Cardiac septum (tissue), 1 donor: ENCODE results near the gene SH3RF3. TPM values are rescaled to one million over a fixed set of nuclear protein-coding genes. Genes with fewer than 3 reads are reported as not detected.

Experiments used
- DNase-seq: peaks from one replicate; pipeline ENCODE4 v3.0.0-alpha.2; 2020; ENCODE audit warnings: low spot score
- intact Hi-C: fragments of 100-400 bp; cut with DNase I; formaldehyde crosslinking; loops from one replicate; pipeline ENCODE4 v1.14.0; 2022
- total RNA-seq: library from RNA; stranded (reverse); fragmentation: NEBNext Ultra II Directional; extraction: Animal tissue kit (Norgen Biotek cat#: 25700); gene quantifications from one replicate; pipeline ENCODE4 v1.2.1, GENCODE V29; 2021
- donor health status: DM: no; HTN: no; CAD: no.

SH3RF3 gene
- total RNA-seq, 1 donor from 2014 or later = 11.2 TPM

DNA sequence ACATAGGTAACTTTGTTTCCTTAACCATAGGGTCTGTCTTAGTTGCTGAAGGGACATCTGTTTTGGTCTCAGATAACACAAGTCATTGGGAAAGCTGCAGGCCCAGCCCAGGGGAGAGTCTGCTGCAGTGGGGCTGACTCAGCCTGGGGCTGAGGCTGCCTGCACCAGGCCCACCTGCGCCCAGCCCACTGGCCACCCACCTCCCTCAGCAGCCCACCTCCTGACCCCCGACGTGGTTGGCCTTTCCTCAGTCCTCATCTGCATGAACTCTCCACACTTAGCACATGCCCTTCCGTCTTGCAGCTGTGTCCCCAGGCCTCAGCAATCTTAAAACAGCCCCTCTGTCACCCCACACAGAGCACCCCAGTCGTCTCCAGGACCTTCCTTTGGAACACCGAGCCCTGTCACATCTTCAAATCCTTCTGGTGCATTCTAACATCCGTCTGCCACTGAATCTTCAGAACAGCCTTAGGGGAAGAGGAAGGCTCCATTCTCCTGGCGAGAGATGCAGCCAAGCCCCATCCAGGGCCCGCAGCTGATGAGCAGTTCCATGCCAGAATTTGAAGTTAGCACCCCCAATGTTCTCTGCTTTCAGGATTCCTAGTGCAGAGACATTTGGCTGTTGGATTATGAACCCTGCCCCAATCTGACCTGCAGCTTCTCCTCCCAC is 253.4 kb downstream of the SH3RF3 start:
- no peak for DNase-seq
- intact Hi-C loops = loop anchor here (2.0 to 10.0 kb wide), 3 partner anchors 64 to 255 kb away; partner anchors contain the start of gene SH3RF3

DNA sequence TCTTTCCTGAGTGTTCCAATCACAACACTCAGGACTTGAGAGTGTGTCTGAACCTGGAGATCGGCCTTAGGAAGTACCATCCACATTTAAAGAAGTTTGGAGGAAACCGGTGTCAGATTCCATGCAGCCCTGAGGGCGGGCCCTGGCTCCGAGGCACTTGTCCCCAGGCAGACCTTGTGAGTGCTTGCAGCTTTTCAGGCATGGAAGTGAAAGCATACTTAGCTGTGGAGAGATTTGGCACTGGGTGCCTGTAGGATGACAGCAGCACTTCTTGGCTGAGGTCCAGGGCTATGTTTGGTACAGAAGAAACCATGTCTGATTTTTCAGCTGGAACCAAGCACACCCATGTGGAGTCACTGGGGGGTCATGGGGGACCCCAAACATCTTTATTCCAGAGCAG is 253.9 kb downstream of the SH3RF3 start:
- peak; percentile 80 for DNase-seq
- intact Hi-C loops = loop anchor here (2.0 to 10.0 kb wide), 3 partner anchors 64 to 256 kb away; partner anchors contain the start of gene SH3RF3

DNA sequence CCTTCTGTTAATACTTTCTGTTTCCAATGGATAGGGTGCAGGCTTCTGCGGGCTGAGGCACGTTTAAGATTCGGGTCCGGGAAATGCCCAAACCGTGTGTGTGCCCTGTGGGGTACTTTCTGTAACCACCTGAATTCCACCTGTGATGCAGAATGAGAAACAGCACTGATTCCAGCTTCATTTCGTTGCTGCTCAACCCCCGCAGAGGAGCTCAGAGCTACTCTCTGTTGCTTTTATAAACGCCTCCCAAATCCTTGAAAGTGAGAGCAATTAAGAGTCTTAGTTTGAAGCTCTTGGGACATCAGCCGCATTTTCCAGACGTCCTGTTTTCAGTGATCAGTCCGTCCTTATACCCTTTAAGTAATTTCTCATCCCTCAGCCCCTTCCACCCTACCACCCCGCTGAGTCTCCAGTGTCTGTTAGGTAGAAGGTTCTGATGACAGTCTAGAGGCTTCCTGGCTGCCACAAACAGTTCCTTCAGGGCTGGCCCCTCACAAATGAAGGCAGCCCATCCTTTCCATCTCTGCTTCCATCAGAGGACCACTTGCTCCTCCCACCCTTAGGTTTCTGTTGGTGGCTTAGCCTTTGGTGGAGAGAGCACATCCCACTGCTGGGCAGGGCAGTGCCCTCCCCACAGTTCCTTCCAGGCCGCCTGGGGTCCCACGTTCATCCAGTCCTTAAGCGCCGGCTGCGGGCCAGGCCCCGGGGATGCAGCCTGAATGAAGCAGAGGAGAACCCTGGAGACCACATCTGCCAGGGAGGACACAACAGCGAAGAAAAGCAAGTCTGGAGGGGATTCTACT is 254.7 kb downstream of the SH3RF3 start:
- intact Hi-C loops = loop anchor here (2.0 to 10.0 kb wide), 3 partner anchors 65 to 256 kb away; partner anchors contain the start of gene SH3RF3
- DNase-seq = peak; percentile 59

DNA sequence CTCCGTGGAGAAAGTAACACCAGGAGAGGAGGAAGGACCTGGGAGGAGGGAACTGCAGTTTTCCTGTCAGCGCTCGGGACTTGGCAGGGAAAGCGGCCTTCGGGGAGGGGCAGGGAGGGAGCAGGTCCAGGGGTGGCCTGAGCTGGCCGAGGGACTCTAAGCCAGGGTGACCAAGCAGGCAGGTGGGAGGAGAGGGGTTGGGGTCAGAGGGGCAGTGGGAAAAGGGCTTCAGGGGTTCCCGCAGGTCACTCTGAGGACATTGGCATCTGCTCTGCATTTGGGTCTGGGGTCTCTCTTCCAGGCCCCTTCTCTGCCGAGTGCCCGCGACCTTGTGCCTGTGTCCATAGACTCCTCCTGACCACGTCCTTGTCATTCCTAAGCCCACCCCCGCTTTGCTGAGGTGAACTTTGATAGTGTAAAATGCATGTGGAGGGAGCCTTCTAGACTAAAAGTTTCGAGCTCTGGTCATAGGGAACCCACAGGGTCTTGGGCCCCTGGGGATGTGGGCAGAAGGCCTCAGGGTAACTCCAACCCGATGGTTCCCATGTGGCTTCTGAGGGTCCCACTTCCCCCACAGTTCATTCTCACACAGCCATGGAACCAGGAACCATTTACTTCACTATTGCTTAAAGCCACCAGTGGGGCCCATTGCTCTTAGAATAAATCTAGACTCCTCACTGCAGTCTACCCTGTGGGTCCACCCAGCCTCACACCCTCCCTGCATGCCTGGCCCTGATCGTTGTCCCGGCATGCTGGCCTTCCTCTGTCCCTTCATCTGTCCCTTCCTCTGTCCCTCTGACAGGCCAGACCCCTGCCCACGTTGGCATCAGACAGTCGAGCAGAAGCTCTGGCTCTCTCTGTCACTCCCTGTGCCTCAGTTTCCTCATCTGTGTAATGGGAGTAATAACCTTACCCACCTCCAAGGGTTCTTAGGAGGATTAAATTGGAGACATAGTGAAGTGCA is 255.6 kb downstream of the SH3RF3 start:
- DNase-seq = peak; percentile 80
- intact Hi-C loops = loop anchor here (5.0 to 10.0 kb wide), 2 partner anchors 100 to 257 kb away; partner anchors contain the start of gene SH3RF3

DNA sequence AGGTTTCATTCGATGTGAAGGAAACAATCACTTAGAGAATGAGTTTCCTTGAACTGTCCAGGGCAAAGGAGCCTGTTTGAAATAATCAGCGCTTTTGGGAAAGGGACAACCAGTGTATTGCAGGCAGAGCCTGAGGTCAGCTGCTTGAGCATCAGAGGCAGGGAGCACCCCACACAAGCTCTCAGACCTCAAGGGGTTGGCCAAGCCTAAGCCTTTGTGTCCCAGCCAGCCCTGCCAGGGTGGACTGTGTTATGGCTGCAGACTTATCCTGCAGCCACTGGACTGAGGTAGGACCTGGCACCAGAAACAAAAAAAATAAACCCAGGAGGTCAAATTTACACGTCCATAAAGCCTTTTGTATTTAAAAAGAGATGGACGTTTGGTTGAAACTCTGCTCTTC is 256.5 kb downstream of the SH3RF3 start:
- DNase-seq = peak; percentile 50
- intact Hi-C loops = loop anchor here (10.0 kb wide), 1 partner anchor 101 kb away; no protein-coding TSS in a partner anchor

DNA sequence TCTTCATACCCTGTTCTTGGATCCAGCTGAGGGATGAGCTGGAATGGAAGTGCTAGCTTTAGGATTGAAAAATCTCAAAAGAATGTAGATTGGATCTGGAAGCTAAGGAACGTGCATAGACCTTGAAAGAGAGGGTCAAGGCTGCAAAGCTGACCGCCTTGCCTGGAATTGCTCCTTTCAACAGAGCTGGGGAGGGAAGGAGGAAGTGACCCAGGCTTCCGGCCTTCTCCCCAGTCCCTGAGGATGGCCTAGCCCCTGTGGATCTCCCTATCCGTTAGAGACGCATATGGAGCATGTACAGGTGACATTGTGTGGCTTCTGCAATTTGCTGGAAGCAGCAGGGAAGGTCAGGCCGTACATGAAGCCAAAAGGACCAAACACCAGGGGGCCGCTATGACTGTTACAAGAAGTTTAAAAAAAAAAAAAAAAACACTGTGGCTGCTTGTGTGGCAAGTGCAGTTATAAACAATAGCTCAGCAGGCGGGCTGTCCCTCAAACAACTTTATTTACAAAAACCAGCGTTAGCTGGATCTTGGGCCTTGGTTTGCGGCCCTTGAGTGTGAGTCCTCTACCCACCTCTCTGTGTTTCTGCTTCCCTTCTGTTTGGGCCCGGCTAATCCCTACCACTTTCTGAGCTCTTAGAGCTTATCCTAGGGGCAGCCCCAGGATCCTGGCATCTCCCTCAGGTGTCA is 257.1 kb downstream of the SH3RF3 start:
- intact Hi-C loops = loop anchor here (10.0 kb wide), 1 partner anchor 101 kb away; no protein-coding TSS in a partner anchor

DNA sequence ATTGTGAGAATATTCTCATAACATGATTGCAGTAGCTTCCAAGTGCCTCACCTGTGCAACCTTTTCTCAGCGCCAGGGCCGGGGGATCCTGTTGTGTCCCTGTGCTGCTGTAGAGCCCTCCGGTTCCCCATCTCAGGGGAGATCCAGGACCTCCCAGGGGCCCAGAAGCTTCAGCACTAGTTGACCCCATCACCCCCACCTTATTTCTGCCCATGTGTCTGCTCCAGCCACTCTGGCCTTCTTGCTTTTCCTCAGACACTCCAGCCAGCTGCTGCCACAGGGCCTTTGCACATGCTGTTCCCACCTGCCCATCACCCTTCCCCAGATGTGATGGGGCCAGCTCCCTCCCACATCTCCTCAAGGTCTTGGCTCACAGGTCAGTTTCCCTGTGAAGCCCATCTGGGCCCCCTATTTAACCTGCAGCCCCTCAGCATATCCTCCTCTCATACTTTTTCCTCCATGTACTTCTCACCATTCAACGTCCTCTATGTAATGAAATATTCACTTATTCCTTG is 258.3 kb downstream of the SH3RF3 start:
- DNase-seq = no peak
- intact Hi-C loops = loop anchor here (10.0 kb wide), 1 partner anchor 102 kb away; no protein-coding TSS in a partner anchor

More for the DNA sequence above, 257.1 kb downstream of the SH3RF3 start:
- peak; percentile 36 for DNase-seq

DNA sequence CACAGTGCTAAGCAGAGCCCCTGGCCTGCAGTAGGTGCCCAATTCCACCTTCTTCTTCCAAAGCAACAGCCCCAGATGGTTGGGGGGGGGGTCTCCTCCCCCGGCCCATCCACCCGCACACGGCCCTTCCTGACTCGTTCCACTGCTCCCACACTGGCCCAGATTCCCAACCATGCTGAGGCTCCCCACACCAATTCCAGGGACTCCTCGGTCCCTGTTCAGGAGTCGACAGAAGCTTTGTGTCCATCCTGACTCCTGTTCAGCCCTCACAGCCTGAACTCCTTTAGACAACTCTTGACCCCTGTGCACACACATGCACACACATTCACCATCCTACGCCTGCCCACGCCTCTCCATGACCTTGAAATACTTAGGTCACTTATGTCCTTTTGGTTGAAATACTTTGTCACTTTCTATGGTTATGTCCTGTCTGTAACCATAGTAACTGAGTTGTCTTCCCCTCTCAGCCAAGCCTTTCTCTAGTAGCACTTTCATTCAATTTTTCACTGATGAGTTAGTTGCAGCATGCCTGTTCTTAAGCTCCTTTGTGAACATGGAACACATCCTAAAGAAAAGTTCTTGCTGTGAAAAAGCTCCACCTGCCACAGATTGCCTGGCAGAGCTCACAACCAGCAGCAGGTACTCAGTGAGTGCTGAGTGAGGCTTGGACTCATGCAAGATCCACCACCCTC is 258.9 kb downstream of the SH3RF3 start:
- intact Hi-C loops = loop anchor here (10.0 kb wide), 1 partner anchor 103 kb away; no protein-coding TSS in a partner anchor
- DNase-seq = no peak

DNA sequence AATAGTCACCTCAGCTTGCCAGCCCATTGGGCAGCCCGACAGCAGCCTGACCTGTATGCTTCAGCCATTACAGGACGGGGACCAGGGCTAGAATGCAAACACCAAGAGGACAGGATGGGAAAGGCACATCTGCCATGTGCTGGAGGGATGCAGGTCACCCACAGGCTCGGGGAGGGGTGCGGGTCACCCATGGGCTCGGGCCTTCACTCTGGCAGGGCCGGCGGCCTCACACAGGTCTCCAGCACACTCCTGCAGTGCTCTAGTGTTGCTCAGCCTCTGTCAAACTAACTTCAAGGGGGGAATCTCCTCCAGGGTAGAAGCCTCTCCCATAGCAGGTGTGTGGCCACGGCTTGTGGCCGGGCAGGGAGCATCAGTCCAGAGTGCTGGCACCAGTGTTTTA is 262.2 kb downstream of the SH3RF3 start:
- no peak for DNase-seq
- intact Hi-C loops = no loop called here

DNA sequence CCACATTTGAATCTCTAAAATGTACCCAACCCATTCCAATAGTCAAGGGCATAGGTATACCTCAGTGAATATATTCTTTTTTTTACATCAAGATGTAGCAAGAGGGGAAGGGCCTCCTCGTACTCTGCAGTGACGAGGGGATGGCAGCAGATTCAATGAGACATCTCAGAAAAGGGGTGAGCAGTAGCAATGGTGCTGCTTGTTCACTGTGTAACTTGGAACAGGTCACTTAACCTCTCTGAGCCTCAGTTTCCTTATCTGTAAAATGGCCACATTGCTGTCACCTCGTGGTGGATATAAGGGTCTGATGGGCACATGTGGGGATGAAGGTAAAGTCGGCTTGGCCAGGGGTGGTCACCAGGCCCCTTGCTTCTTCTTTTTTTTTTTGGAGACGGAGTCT is 263.1 kb downstream of the SH3RF3 start:
- DNase-seq = no peak
- intact Hi-C loops = no loop called here

DNA sequence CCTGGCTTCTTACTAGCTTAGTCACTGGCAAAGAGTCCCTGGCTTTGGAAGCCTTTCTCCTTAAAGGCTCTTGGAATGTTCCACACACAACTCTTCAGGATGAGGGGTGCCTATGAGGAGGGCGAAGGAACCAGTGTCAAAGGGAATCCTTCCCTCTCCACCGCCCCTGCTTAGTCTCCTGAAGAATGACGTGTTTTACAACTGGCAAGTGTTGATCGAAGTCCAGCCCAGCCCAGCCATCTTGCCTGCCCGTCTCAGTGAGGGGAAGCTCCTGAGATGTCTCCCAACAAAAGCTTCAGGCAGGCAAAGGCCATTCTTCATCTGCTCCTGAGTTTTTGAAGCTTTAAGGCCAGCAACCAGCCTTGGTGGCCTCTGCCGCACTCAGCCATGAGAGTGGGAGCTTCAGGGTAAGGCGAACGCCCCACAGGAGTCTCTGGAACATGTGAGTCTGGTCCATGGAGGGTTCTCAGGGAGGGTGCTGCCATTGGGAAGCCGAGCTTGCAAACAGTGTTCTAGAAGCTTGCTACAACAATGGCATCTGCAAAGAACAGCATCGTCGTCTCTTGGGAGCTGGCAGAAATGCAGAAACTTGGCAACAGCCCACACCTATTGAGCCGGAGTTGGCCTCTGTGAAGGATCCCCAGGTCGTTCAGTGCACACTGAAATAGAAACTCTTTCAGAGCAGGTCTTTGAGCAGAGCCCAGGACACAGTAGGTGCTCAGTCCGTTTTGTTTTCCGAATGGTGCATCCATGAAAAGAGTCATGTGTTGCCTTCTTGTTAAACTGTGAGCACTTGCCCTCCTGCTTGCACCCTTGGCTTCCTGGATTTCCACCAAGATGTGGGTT is 264.0 kb downstream of the SH3RF3 start:
- intact Hi-C loops = no loop called here

DNA sequence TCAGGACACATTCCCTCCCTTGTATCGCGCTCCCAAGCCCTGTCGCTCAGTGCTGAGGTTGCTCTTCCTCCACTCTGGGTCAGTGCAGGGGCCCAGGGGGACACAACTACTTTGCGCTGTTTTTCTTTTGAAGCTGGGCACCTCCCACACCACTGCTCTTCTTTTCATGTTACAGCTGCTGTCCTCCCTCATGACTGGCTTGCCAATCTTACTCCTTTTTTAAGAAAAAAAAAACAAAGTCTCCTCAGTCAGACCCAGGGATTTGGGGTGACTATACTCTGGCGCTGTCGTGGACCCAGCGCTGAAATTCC is 264.6 kb downstream of the SH3RF3 start:
- intact Hi-C loops = no loop called here
- no peak for DNase-seq

More for the DNA sequence above, 264.0 kb downstream of the SH3RF3 start:
- no peak for DNase-seq

DNA sequence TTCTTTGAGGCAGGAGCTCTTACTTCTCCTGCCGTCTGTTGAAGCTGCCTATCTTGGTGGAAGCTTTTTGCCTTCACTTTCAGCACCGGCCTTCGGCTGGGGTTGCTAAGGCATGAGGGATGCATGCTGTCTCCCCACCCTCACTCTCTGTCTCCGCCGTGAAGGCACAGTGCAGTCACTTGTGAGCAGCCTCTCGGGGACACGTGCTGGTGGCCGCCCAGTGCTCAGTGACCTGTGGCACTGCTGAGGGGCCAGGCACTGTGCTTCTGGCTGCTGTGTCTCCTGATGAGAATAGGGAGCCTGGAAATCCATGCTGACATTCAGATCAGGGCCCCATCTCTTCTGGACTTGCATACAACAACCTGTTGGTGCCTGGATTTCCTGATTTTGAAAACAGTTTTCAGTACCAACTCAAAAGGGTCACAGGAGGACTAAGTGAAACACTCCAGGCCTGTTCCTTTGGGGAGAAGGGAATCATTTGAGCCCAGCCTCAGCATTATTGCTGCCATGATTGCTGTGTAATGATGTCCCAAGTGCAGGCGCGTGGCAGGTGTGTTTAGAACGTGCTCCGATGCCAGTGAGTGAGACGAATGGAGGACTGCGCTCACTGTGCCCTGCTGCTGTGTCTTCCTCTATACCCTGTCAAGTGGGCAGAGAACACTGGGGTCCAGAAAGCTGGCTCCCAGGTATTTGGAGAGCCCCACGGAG is 266.6 kb downstream of the SH3RF3 start:
- intact Hi-C loops = no loop called here
- no peak for DNase-seq

DNA sequence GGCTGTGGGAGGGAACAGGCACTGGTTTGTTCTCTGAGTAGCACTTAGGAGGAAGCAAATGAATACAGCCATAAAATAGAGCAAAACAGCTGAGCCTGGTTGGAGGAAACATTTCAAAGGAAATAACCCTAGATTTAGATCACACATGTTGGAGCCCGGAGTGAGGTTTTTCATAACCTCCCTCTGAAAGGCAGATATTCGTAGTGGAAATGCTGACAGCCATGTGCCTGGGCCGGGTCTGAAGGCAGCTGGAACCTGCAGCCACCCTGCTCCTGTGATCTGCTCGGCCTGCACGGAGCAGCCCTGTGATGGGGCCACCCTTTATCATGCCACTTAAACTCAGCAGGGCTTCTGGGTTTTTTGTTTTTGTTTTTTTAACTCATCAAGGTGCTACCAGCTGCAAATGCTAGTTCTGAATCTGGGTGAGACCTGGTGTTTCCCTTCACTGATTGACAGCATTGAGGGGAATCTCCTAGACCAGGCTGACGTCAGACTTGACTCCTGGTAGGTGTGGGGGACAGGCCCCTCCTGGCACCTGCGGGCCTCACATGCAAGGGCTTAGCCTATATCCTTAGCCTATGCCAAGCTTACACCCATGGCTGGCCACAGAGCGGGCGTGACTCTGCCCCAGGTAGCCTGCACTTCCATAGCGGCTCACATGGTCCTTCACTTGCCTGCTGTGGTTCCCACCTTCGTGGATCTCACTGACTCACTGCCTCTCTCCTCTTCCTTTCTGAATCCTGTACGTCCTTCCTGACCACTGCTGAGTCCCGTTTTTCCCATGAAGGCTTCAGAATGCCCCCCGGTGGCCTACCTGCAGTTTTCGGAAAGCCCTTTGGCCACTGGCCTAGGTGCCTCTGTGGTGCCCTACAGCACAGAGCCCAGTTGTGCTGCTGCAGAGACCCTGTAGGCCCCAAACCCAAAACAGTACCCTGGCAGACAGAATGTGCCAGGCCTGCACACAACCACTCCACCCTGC is 267.5 kb downstream of the SH3RF3 start:
- DNase-seq = no peak
- intact Hi-C loops = no loop called here

DNA sequence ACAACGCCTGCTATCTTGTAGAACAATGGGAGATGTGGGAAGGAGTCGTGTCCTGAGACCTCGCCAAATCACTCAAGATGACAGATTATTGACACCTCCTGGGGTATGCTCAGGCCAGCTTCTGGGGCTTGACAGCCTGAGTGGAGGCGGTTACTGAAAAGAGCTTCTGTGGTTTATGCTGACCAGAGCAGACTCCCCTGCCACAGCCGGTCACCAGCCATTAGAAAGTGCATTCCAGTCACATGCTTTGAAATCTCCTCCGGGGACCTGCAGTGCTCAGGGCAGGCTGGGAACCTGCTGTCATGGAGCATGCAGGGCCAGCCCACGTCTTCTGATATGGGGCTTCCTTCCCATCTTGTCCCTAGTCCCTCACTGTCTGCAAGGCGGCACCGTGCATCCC is 268.9 kb downstream of the SH3RF3 start:
- intact Hi-C loops = no loop called here
- no peak for DNase-seq
